Chondrocyte (in vitro differentiated cells): ENCODE data around the gene ANKH. TPM values are rescaled to one million over a fixed set of nuclear protein-coding genes. Genes with fewer than 3 reads are reported as not detected.

Experiments
- DNase-seq: peaks from one replicate; pipeline ENCODE4 v3.0.0; 2021; ENCODE audit warnings: mixed read lengths, low spot score
- H3K27ac Mint-ChIP-seq: one replicate; pipeline ENCODE4 v1.8.0; 2021; ENCODE audit warnings: mild to moderate bottlenecking, moderate library complexity, mixed read lengths; ENCODE audit not compliant: unreplicated experiment
- H3K27me3 Mint-ChIP-seq: 2 replicates; pipeline ENCODE4 v1.8.0; 2021; ENCODE audit warnings: low read depth, mixed read lengths
- H3K36me3 Mint-ChIP-seq: 2 replicates; pipeline ENCODE4 v1.8.0; 2021; ENCODE audit warnings: low read depth, mixed read lengths
- H3K4me1 Mint-ChIP-seq: 2 replicates; pipeline ENCODE4 v1.8.0; 2021; ENCODE audit warnings: low read depth, mild to moderate bottlenecking, mixed read lengths
- H3K4me3 Mint-ChIP-seq: one replicate; pipeline ENCODE4 v1.8.0; 2021; ENCODE audit warnings: mild to moderate bottlenecking, moderate library complexity, mixed read lengths; ENCODE audit not compliant: unreplicated experiment
- H3K9me3 Mint-ChIP-seq: 2 replicates; pipeline ENCODE4 v1.8.0; 2021; ENCODE audit warnings: low read depth, mixed read lengths
- CTCF ChIP-seq: fragments of 200-600 bp; sonication (generic); IDR thresholded peaks from 2 replicates; pipeline ENCODE4 v1.5.0; 2021; ENCODE audit warnings: antibody characterized with exemption, mild to moderate bottlenecking, moderate library complexity
- total RNA-seq: library from RNA; stranded (reverse); gene quantifications from 3 replicates; pipeline ENCODE4 v1.2.1, GENCODE V29; 2021

ANKH gene
- total RNA-seq, 1 donor from 2014 or later = 114 TPM

GRCh38 chr5:14730466-14730865 is 141.1 kb downstream of the ANKH start:
- TF ChIP-seq CTCF = no peak
- H3K4me1 Mint-ChIP-seq = peaks cover 28% of the 10 kb centered on the region
- peaks cover 15% of the 10 kb centered on the region for H3K36me3 Mint-ChIP-seq
- no peaks in the 10 kb centered on the region for H3K9me3 Mint-ChIP-seq
- no peak overlapping the region for H3K27ac Mint-ChIP-seq
- H3K27me3 Mint-ChIP-seq = no peaks in the 10 kb centered on the region
- no peak overlapping the region for H3K4me3 Mint-ChIP-seq
- no peak for DNase-seq

- H3K4me1 Mint-ChIP-seq = peaks cover 28% of the 10 kb centered on the region
- no peak for TF ChIP-seq CTCF
- DNase-seq = no peak
- H3K27ac Mint-ChIP-seq = no peak overlapping the region
- no peak overlapping the region for H3K4me3 Mint-ChIP-seq
- no peaks in the 10 kb centered on the region for H3K27me3 Mint-ChIP-seq
- no peaks in the 10 kb centered on the region for H3K9me3 Mint-ChIP-seq
- H3K36me3 Mint-ChIP-seq = peaks cover 15% of the 10 kb centered on the region
These were observed 141.9 kb downstream of the ANKH start for GRCh38 chr5:14729448-14730385.

GRCh38 chr5:14728459-14728938 is 143.1 kb downstream of the ANKH start:
- H3K36me3 Mint-ChIP-seq = peaks cover 12% of the 10 kb centered on the region
- peaks cover 28% of the 10 kb centered on the region for H3K4me1 Mint-ChIP-seq
- no peak for TF ChIP-seq CTCF
- H3K9me3 Mint-ChIP-seq = no peaks in the 10 kb centered on the region
- H3K4me3 Mint-ChIP-seq = no peak overlapping the region
- no peak for DNase-seq
- no peaks in the 10 kb centered on the region for H3K27me3 Mint-ChIP-seq
- H3K27ac Mint-ChIP-seq = peak overlapping the region; percentile 12

- H3K4me3 Mint-ChIP-seq = no peak overlapping the region
- H3K36me3 Mint-ChIP-seq = peaks cover 10% of the 10 kb centered on the region
- H3K9me3 Mint-ChIP-seq = no peaks in the 10 kb centered on the region
- no peak for TF ChIP-seq CTCF
- H3K27me3 Mint-ChIP-seq = no peaks in the 10 kb centered on the region
- peaks cover 28% of the 10 kb centered on the region for H3K4me1 Mint-ChIP-seq
- no peak for DNase-seq
- no peak overlapping the region for H3K27ac Mint-ChIP-seq
These were observed 143.6 kb downstream of the ANKH start for GRCh38 chr5:14727928-14728458.

- Mint-ChIP-seq H3K9me3 (no peaks in the 10 kb centered on the region), H3K4me3 (no peak overlapping the region), H3K27ac (peak overlapping the region; percentile 78), H3K36me3 (peaks cover 10% of the 10 kb centered on the region), H3K27me3 (no peaks in the 10 kb centered on the region), H3K4me1 (peaks cover 28% of the 10 kb centered on the region)
- TF ChIP-seq CTCF = peak; percentile 99
- no peak for DNase-seq
These were observed 144.1 kb downstream of the ANKH start for GRCh38 chr5:14727428-14727865.
